Panc1 (cell line): ENCODE data around the gene SLIT3.

Experiments used
- CTCF ChIP-seq: fragments of 450-650 bp; IDR thresholded peaks from 2 replicates; pipeline ENCODE4 v1.5.1; 2017; ENCODE audit warnings: mild to moderate bottlenecking
- REST ChIP-seq, 2 experiments: IDR thresholded peaks; 2 replicates each; pipeline ENCODE4 v1.6.1; 2011 to 2012; ENCODE audit warnings: low read depth in 2 of 2, control low read depth in 1 of 2, low read length in 1 of 2, mild to moderate bottlenecking in 1 of 2, moderate library complexity in 1 of 2; ENCODE audit not compliant: insufficient read depth in 1 of 2

GRCh38 chr5:168847511-168848073, 453.3 kb downstream of the SLIT3 start:
- no peak for TF ChIP-seq CTCF
- no peak for TF ChIP-seq REST (IDR thresholded peaks at IDR 0.05; ENCODE audit: insufficient read depth in 1 of 2, low read depth in 2 of 2, low read length in 1 of 2)
